ENCODE results near the gene ARL2.

- no peak for TF ChIP-seq USF2 (IDR thresholded peaks at IDR 0.05; ENCODE audit: borderline replicate concordance, low read depth, low read length)
- no peak for TF ChIP-seq TEAD4 (IDR thresholded peaks at IDR 0.05; ENCODE audit: borderline replicate concordance, insufficient read depth)
- no peak for TF ChIP-seq EP300 (IDR thresholded peaks at IDR 0.05; ENCODE audit: borderline replicate concordance in 1 of 2, low read depth in 1 of 2, low read length in 1 of 2)
- no peak for TF ChIP-seq MXI1 (IDR thresholded peaks at IDR 0.05; ENCODE audit: low read depth, low read length)
- TF ChIP-seq CHD2 (IDR thresholded peaks at IDR 0.05; ENCODE audit: low read length, partially characterized antibody), result no peak
- TF ChIP-seq POLR2AphosphoS5 (IDR thresholded peaks at IDR 0.05; ENCODE audit: low read depth, low read length), result no peak
- no peak for TF ChIP-seq EZH2phosphoT487 (IDR thresholded peaks at IDR 0.05; ENCODE audit: borderline replicate concordance, low read depth)
- TF ChIP-seq SIN3A (IDR thresholded peaks at IDR 0.05; ENCODE audit: borderline replicate concordance, low read depth, low read length), result no peak
- no peak for TF ChIP-seq CTCF (IDR thresholded peaks at IDR 0.05)
Observed at GRCh38 chr11:64974124-64974523, 39.8 kb upstream of the ARL2 start.
